Hepatocyte (in vitro differentiated cells): Measurements from ENCODE around the gene NME7.

Source experiments
- EZH2 ChIP-seq: fragments of 200-600 bp; sonication (generic); IDR thresholded peaks from 2 replicates; pipeline ENCODE4 v1.6.1; 2016; ENCODE audit warnings: antibody characterized with exemption, mild to moderate bottlenecking, borderline replicate concordance
- EZH2phosphoT487 ChIP-seq: fragments of 200-600 bp; sonication (generic); IDR thresholded peaks from one replicate; pipeline ENCODE4 v1.6.1; 2018; ENCODE audit warnings: antibody characterized with exemption, mild to moderate bottlenecking, low read depth, moderate library complexity; ENCODE audit not compliant: unreplicated experiment, severe bottlenecking
- TF ChIP-seq, protein P1 (sequence below): fragments of 200-600 bp; sonication (generic); IDR thresholded peaks from 2 replicates; pipeline ENCODE4 v1.5.1; 2016; ENCODE audit warnings: antibody characterized with exemption, mild to moderate bottlenecking; ENCODE audit not compliant: poor library complexity

DNA sequence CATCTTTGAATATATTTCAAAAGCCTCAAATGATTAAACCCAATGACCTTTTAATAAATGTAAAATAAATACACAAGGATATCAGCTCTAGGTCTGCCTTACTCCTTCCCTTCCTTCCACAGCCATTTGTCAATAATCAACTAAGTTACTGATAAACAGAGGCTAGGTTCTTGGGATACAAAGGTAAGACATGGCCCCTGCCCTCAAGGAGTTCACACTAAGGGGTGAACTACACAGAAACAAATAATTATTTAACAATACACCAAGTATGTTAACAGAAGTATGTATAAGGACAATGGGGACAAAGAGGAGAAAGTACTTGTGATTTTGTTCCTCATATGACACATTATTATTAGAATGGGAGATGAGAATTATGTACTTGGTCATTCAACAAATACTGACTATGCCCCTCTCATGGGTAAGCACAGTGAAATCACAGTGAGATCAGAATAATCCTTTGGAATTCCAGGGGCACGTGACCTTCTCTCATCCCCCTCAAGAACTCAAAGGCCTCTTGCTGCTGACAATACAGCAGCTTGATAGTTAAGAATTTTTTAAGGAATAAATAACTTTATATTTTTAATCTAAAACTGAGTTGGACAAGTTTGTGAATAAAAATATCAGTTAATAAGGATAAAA is 220.9 kb downstream of the NME7 start:
- TF ChIP-seq, protein P1, sequence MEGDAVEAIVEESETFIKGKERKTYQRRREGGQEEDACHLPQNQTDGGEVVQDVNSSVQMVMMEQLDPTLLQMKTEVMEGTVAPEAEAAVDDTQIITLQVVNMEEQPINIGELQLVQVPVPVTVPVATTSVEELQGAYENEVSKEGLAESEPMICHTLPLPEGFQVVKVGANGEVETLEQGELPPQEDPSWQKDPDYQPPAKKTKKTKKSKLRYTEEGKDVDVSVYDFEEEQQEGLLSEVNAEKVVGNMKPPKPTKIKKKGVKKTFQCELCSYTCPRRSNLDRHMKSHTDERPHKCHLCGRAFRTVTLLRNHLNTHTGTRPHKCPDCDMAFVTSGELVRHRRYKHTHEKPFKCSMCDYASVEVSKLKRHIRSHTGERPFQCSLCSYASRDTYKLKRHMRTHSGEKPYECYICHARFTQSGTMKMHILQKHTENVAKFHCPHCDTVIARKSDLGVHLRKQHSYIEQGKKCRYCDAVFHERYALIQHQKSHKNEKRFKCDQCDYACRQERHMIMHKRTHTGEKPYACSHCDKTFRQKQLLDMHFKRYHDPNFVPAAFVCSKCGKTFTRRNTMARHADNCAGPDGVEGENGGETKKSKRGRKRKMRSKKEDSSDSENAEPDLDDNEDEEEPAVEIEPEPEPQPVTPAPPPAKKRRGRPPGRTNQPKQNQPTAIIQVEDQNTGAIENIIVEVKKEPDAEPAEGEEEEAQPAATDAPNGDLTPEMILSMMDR, result no peak
- TF ChIP-seq EZH2, result no peak
- no peak for TF ChIP-seq EZH2phosphoT487
